ENCODE measurements around the gene TMEM151B. TPM values are rescaled to one million over a fixed set of nuclear protein-coding genes. Genes with fewer than 3 reads are reported as not detected.

The TMEM151B gene
- total RNA-seq, 1 experiment from 2014 or later: not detected

- no peak overlapping the region for H3K4me3 Mint-ChIP-seq (ENCODE audit: unreplicated experiment)
Measured at GRCh38 chr6:44273617-44274016, 3.4 kb downstream of the TMEM151B start.

DNA sequence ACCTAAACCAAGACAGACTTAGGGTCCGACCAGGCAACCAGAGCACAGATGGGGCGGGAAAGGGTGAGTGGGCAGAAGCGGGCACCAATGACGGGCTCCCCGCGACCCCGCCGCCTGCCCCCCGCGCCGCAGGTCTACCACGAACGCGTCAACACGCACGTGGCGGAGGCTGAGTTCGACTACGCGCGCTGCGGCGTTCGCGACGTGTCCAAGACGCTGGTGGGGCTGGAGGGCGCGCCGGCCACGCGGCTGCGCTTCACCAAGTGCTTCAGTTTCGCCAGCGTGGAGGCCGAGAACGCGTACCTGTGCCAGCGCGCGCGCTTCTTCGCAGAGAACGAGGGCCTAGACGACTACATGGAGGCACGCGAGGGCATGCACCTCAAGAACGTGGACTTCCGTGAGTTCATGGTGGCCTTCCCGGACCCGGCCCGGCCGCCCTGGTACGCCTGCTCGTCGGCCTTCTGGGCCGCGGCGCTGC lies 5.1 kb downstream of the TMEM151B start:
- H3K4me1 Mint-ChIP-seq (ENCODE audit: low read depth, unreplicated experiment): no peaks in the 10 kb centered on the region
- no peak overlapping the region for H3K27ac Mint-ChIP-seq (ENCODE audit: unreplicated experiment)
- no peak for TF ChIP-seq CTCF (IDR thresholded peaks at IDR 0.05; ENCODE audit: insufficient read depth in 1 of 2, low read depth in 1 of 2, low read length in 1 of 2, severe bottlenecking in 1 of 2, unreplicated experiment in 1 of 2)
- intact Hi-C loops (cut with micrococcal nuclease; ENCODE audit: unreplicated experiment): no loop called here
- ChIA-PET CTCF (interaction anchor here (1.0 kb wide), 1 partner anchor 37 kb away, joined by 3 read pairs; the partner anchor contains the start of gene AARS2), POLR2A (no interaction called here)
- peaks cover 33% of the 10 kb centered on the region for H3K27me3 Mint-ChIP-seq (ENCODE audit: insufficient read depth, unreplicated experiment)
- H3K4me3 Mint-ChIP-seq (ENCODE audit: unreplicated experiment): no peak overlapping the region
- Histone ChIP-seq H3K36me3 (ENCODE audit: control insufficient read depth, insufficient read depth, low read length) (no peaks in the 10 kb centered on the region), H3K9me3 (no peaks in the 10 kb centered on the region), H3K4me3 (ENCODE audit: low read depth, low read length) (no peak overlapping the region), H3K27me3 (replicated peaks; ENCODE audit: control insufficient read depth, insufficient read depth, low read length) (no peaks in the 10 kb centered on the region), H3K4me1 (no peaks in the 10 kb centered on the region)
- H3K36me3 Mint-ChIP-seq (ENCODE audit: insufficient read depth, unreplicated experiment): no peaks in the 10 kb centered on the region
- BruUV-seq (replicated peaks): no TSS peak
- no peaks in the 10 kb centered on the region for H3K9me3 Mint-ChIP-seq (ENCODE audit: unreplicated experiment)
- DNase-seq: no peak

More at GRCh38 chr6:44273617-44274016, 3.4 kb downstream of the TMEM151B start:
- intact Hi-C loops (cut with micrococcal nuclease; ENCODE audit: unreplicated experiment): no loop called here
- H3K27me3 ChIP-seq (replicated peaks; ENCODE audit: control insufficient read depth, insufficient read depth, low read length): peaks cover 6% of the 10 kb centered on the region
- H3K9me3 Mint-ChIP-seq (ENCODE audit: unreplicated experiment): no peaks in the 10 kb centered on the region
- POLR2A ChIA-PET: no interaction called here
- no peaks in the 10 kb centered on the region for H3K36me3 ChIP-seq (ENCODE audit: control insufficient read depth, insufficient read depth, low read length)
- BruUV-seq (replicated peaks): no TSS peak
- peaks cover 29% of the 10 kb centered on the region for H3K27me3 Mint-ChIP-seq (ENCODE audit: insufficient read depth, unreplicated experiment)
- TF ChIP-seq CTCF (IDR thresholded peaks at IDR 0.05; ENCODE audit: insufficient read depth in 1 of 2, low read depth in 1 of 2, low read length in 1 of 2, severe bottlenecking in 1 of 2, unreplicated experiment in 1 of 2): no peak
- H3K4me3 ChIP-seq (ENCODE audit: low read depth, low read length): no peak overlapping the region
- no peaks in the 10 kb centered on the region for H3K4me1 Mint-ChIP-seq (ENCODE audit: low read depth, unreplicated experiment)
- no peaks in the 10 kb centered on the region for H3K4me1 ChIP-seq
- H3K9me3 ChIP-seq: no peaks in the 10 kb centered on the region
- CTCF ChIA-PET: interaction anchor here (0.6 kb wide), 1 partner anchor 30 kb away, joined by 3 read pairs; no protein-coding TSS in a partner anchor
- no peak for DNase-seq
- no peak overlapping the region for H3K27ac Mint-ChIP-seq (ENCODE audit: unreplicated experiment)
- H3K36me3 Mint-ChIP-seq (ENCODE audit: insufficient read depth, unreplicated experiment): no peaks in the 10 kb centered on the region

GRCh38 chr6:44275749-44276648 lies 5.7 kb downstream of the TMEM151B start:
- Mint-ChIP-seq H3K9me3 (ENCODE audit: unreplicated experiment) (no peaks in the 10 kb centered on the region), H3K36me3 (ENCODE audit: insufficient read depth, unreplicated experiment) (no peaks in the 10 kb centered on the region), H3K27me3 (ENCODE audit: insufficient read depth, unreplicated experiment) (peaks cover 36% of the 10 kb centered on the region), H3K4me3 (ENCODE audit: unreplicated experiment) (no peak overlapping the region), H3K4me1 (ENCODE audit: low read depth, unreplicated experiment) (no peaks in the 10 kb centered on the region), H3K27ac (ENCODE audit: unreplicated experiment) (no peak overlapping the region)
- H3K27me3 ChIP-seq (replicated peaks; ENCODE audit: control insufficient read depth, insufficient read depth, low read length): no peaks in the 10 kb centered on the region
- no peaks in the 10 kb centered on the region for H3K4me1 ChIP-seq
- no TSS peak for BruUV-seq (replicated peaks)
- intact Hi-C loops (cut with micrococcal nuclease; ENCODE audit: unreplicated experiment): no loop called here
- POLR2A ChIA-PET: no interaction called here
- CTCF ChIA-PET: interaction anchor here (1.0 kb wide), 1 partner anchor 37 kb away, joined by 3 read pairs; the partner anchor contains the start of gene AARS2
- H3K9me3 ChIP-seq: no peaks in the 10 kb centered on the region
- H3K36me3 ChIP-seq (ENCODE audit: control insufficient read depth, insufficient read depth, low read length): no peaks in the 10 kb centered on the region
- DNase-seq: peak in 1 of 2 experiments; percentile 22
- H3K4me3 ChIP-seq (ENCODE audit: low read depth, low read length): no peak overlapping the region
- TF ChIP-seq CTCF (IDR thresholded peaks at IDR 0.05; ENCODE audit: insufficient read depth in 1 of 2, low read depth in 1 of 2, low read length in 1 of 2, severe bottlenecking in 1 of 2, unreplicated experiment in 1 of 2): no peak
